Mucosa of stomach (tissue), 1 donor: Measurements from ENCODE around the gene SH3BP2.

Experiments used
- H3K27me3 ChIP-seq: one replicate; pipeline ENCODE4 v1.7.0; 2013; ENCODE audit warnings: mild to moderate bottlenecking, low read length; ENCODE audit not compliant: control insufficient read depth, insufficient read depth
- H3K36me3 ChIP-seq: one replicate; pipeline ENCODE4 v1.7.0; 2013; ENCODE audit warnings: low read length; ENCODE audit not compliant: control insufficient read depth, insufficient read depth
- H3K4me1 ChIP-seq: one replicate; pipeline ENCODE4 v1.7.0; 2013; ENCODE audit warnings: mild to moderate bottlenecking, low read length; ENCODE audit not compliant: control insufficient read depth, insufficient read depth
- H3K4me3 ChIP-seq: one replicate; pipeline ENCODE4 v1.7.0; 2013; ENCODE audit warnings: low read length
- H3K9ac ChIP-seq: one replicate; pipeline ENCODE4 v1.7.0; 2013; ENCODE audit warnings: mild to moderate bottlenecking, low read length, moderate library complexity
- H3K9me3 ChIP-seq: one replicate; pipeline ENCODE4 v1.7.0; 2013; ENCODE audit warnings: mild to moderate bottlenecking, low read length, moderate library complexity; ENCODE audit not compliant: control insufficient read depth
- donor health status: Pancreatic carcinoma.

SH3BP2 gene

DNA sequence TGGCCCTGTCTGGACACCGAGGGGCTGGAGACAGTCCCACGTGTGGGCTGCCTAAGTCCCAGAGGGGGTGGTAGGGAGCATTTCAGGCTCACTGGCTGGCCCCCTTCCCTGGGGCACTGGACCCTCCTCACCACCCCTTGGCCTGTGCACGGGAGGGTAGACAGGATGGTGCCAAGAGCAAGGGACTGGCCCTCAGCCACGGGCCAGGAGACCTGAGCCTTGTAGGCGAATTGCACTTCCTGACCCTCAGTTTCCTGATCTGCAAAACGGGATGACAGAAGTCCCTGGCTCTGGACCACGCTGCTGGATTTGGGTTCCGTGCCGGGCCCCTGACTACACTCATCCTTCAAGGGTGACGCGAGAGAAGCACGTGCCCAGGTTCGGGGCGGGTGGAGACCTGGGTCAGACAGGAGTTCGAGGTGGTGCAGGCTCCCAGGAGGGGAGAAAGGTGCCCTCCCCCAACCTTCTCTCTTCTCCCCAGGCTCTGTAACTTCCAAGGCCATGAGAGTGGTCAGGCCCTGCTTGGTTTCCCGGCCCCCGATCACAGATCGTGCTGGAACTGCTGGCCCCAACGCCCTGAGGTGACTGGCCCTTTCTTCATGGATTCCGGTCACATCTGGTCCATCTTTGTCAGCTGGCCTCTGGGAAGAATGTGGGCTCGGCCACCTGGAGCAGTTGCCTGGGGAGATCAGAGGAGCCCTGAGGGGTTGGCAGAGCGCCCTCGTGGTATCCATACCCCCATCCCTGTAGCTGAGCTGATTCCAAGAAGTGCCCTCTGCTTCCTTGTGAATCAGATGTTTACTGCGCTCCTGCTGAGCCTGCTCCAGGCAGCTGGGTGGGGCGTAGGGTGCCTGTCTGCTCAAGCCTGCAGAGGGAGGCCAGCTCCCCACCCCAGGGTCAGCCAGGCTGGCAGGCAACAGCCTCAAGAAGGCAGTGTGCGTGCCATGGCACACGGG is 3.3 kb downstream of the SH3BP2 start:
- H3K4me1 ChIP-seq, result peaks cover 89% of the 10 kb centered on the region
- peak overlapping the region; percentile 45 for H3K9ac ChIP-seq
- no peaks in the 10 kb centered on the region for H3K9me3 ChIP-seq
- H3K4me3 ChIP-seq, result no peak overlapping the region
- H3K27me3 ChIP-seq, result no peaks in the 10 kb centered on the region
- H3K36me3 ChIP-seq, result no peaks in the 10 kb centered on the region

DNA sequence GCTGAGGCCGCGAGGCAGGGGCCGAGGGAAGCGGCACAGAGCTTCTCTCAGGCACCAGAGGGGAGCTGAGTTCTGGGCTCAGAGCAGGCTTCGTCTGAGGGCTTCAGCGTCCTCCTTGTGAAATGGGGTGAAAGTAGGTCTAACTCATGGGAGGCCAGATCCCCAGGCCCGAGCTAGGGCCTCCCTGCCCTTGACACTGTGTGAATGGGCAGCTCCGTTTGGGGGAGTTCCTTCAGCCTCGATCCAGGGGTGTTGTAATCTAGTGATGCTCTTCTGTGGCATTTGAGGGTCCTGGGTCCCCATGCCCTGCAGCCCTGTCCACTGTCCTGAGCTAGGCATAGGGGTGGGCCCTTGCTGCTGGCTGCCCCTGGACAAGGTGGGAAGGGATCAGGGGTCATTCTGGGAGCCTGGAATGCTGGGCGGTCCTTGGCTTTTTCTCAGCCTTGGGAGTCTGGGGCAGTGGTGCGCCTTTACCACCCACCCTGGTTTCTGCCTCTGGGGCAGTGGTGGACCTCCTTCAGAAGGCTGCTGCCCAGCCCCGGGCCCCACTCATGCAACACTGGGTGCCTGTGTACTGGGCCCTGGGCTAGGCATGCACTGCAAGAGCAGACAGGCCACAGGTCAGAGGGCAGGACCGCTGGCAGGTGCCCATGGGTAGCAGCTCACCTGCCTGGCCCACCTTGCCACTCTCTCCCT is 4.1 kb downstream of the SH3BP2 start:
- Histone ChIP-seq H3K27me3 (no peaks in the 10 kb centered on the region), H3K4me3 (no peak overlapping the region), H3K36me3 (no peaks in the 10 kb centered on the region), H3K9me3 (no peaks in the 10 kb centered on the region), H3K4me1 (peaks cover 91% of the 10 kb centered on the region), H3K9ac (peak overlapping the region; percentile 45)

DNA sequence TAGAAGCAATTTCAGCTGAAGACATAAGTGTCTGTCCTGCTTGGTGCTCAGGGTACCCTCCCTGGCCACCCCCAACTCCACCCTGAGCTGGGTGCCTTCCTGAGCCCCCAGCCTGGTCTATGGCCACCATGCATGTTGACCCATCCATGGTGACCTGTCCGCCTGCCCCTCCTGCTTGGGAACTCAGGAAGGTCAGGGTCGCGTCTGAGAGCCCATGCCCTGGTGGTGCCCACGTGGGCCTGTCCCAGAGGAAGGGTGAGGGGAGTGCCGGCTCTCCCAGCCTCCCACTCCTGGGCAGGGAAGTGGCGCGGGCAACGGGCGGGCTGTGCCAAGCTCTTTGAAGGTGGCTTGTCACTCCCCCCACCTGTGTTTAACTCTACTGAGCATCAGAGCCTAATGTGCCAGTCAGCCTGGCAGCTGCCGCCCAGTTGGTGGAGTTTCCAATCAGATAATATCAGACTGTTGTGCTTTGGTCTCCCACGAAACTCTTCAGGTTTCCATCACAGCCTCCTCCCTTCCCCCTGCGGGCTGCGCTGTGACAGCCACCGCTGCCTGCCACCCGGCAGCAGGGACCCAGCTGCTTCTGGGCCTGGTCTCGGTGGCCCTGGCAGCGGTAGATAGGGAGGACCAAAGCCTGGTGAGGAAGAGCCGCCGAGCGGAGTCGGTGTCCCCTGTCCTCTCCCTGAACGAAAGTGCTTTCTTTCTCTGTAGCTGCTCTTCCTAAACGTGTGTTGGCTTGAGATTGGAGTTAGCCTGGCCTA is 4.8 kb downstream of the SH3BP2 start:
- Histone ChIP-seq H3K4me1 (peaks cover 87% of the 10 kb centered on the region), H3K27me3 (no peaks in the 10 kb centered on the region), H3K4me3 (no peak overlapping the region), H3K9ac (peak overlapping the region; percentile 27), H3K9me3 (no peaks in the 10 kb centered on the region), H3K36me3 (no peaks in the 10 kb centered on the region)

GRCh38 chr4:2798399-2799223 is 5.7 kb downstream of the SH3BP2 start:
- peaks cover 93% of the 10 kb centered on the region for H3K4me1 ChIP-seq
- H3K9ac ChIP-seq, result peak overlapping the region; percentile 49
- no peaks in the 10 kb centered on the region for H3K9me3 ChIP-seq
- no peak overlapping the region for H3K4me3 ChIP-seq
- H3K27me3 ChIP-seq, result no peaks in the 10 kb centered on the region
- H3K36me3 ChIP-seq, result no peaks in the 10 kb centered on the region

DNA sequence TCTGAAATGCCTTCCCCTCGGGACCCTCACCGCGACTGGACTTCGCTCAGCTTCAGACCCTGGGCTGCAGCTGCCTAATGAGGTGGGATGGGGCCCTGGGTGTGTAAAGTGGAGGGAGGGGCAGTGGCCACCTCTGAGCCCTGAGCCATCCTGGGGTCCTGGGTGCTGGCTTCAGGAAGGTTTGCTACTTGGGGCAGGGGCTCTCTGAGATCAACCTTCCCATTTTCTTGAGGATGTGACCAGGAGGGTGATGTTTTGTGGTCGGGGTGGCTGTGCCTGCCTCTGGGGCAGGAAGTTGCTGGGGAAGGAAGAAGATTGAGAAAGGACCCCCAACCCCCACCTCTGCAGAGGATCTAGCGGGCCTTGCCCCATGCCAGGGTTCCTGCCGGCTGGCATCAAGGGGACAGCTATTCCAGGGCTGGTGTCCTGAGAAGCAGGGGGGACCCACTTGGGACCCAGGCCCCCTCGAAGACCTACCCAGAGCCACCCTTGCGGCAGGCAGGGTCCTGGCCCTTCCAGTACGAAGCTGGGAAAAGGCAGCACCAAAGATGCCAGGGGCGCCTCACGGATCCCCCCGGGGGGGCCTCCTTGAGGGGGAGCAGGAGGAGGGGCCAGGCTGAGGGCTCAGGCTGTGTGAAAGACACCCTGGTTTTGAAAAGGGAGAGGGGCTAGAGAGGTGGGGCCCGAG is 6.5 kb downstream of the SH3BP2 start:
- H3K4me3 ChIP-seq, result no peak overlapping the region
- H3K9ac ChIP-seq, result peak overlapping the region; percentile 49
- H3K4me1 ChIP-seq, result peaks cover 93% of the 10 kb centered on the region

GRCh38 chr4:2799971-2800690 is 7.2 kb downstream of the SH3BP2 start:
- Histone ChIP-seq H3K4me1 (peaks cover 93% of the 10 kb centered on the region), H3K9me3 (no peaks in the 10 kb centered on the region), H3K4me3 (no peak overlapping the region), H3K9ac (no peak overlapping the region), H3K27me3 (no peaks in the 10 kb centered on the region), H3K36me3 (no peaks in the 10 kb centered on the region)

More for the DNA sequence above, 6.5 kb downstream of the SH3BP2 start:
- Histone ChIP-seq H3K36me3 (no peaks in the 10 kb centered on the region), H3K9me3 (no peaks in the 10 kb centered on the region), H3K27me3 (no peaks in the 10 kb centered on the region)

- Histone ChIP-seq H3K36me3 (no peaks in the 10 kb centered on the region), H3K27me3 (no peaks in the 10 kb centered on the region), H3K4me1 (peaks cover 93% of the 10 kb centered on the region), H3K4me3 (no peak overlapping the region), H3K9ac (peak overlapping the region; percentile 34), H3K9me3 (no peaks in the 10 kb centered on the region)
These were observed 8.1 kb downstream of the SH3BP2 start for GRCh38 chr4:2800691-2801596.

GRCh38 chr4:2802618-2803531 is 10.0 kb downstream of the SH3BP2 start:
- no peak overlapping the region for H3K9ac ChIP-seq
- no peaks in the 10 kb centered on the region for H3K36me3 ChIP-seq
- H3K4me3 ChIP-seq, result no peak overlapping the region
- H3K27me3 ChIP-seq, result no peaks in the 10 kb centered on the region
- peaks cover 93% of the 10 kb centered on the region for H3K4me1 ChIP-seq
- no peaks in the 10 kb centered on the region for H3K9me3 ChIP-seq

DNA sequence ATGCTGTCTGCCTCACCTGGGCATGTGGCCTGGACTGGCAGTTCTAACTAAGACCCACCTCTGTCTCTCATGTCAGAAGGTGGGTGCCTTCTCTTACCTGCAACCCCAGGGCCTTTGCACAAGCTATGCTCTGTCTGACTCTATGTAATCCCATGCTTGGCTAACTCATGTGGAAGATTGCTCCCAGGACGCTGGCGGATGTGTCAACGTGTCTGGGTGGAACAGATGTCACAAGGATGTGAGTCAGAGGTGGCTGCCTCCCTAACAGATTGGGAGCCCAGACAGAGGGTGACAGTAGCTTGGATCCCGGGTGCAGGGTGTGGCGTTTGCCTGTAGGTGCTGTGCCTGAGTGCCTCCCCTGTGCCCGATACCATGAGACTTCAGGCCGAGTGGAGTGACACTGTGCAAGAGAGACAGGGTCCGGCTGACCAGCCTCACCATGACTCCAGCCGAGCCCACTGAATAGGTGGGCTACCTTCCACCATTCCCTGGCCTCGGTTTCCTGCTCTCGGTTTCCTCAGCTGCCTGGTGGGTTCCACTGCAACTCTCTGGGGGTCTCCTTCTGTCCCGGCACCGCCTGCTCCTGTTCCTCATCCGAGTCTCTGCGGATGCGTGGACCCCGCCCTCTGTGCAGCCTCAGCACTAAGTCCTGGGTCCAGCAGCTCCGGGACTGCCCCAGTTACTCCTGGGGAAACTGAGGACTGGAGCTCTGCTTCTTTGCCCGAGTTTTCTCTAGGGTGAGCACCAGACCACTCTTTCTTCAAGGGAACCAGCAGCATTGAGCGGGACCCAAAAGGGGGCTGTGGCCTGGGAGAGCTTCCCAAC is 11.0 kb downstream of the SH3BP2 start:
- Histone ChIP-seq H3K27me3 (no peaks in the 10 kb centered on the region), H3K9me3 (no peaks in the 10 kb centered on the region), H3K4me1 (peaks cover 89% of the 10 kb centered on the region), H3K4me3 (no peak overlapping the region), H3K36me3 (no peaks in the 10 kb centered on the region), H3K9ac (no peak overlapping the region)
